ENCODE measurements around the gene CAP2.

DNA sequence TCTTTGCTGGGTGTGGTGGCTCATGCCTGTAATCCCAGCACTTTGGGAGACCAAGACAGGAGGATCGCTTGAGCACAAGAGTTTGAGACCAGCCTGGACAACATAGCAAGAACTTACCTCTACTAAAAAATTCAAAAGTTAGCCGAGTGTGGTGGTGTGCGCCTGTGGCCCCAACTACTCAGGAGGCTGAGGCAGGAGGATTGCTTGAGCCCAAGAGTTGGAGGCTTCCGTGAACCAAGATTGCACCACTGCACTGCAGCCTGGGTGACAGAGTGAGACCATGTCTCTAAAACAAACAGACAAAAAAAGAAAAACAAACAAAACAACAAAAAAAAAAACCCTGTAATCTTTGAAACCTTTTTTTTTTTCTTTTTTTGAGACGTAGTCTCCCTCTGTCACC is 67.5 kb downstream of the CAP2 start:
- TF ChIP-seq CTCF (IDR thresholded peaks at IDR 0.05) (no peak), POLR2A (IDR thresholded peaks at IDR 0.05) (no peak)

Data from testis (tissue), 2 donors.